Panc1 (cell line): ENCODE measurements around the gene PHACTR2. TPM values are rescaled to one million over a fixed set of nuclear protein-coding genes. Genes with fewer than 3 reads are reported as not detected.

Source experiments
- ATAC-seq: fragments of 200-7000 bp; cut with Tn5 transposase; 2 replicates; pipeline ENCODE4 v1.9.1; 2020; ENCODE audit warnings: mild to moderate bottlenecking, moderate library complexity
- BruUV-seq: library from RNA; stranded (reverse); fragments of 400-500 nt; replicated peaks from 2 replicates; lab custom pipeline; 2021; lab: Mats Ljungman, UMichigan
- CTCF ChIA-PET: fragments of 300-600 bp; sonication (Branson Sonifier 250); formaldehyde crosslinking; loops from one replicate; lab custom pipeline; 2022; ENCODE audit warnings: antibody characterized with exemption; lab: Charles Lee
- POLR2A ChIA-PET: fragments of 300-600 bp; sonication (Branson Sonifier 250); formaldehyde crosslinking; loops from one replicate; lab custom pipeline; 2022; ENCODE audit warnings: antibody characterized with exemption; lab: Charles Lee
- DNase-seq: peaks from one replicate; pipeline ENCODE4 v3.0.0-alpha.2; 2010; ENCODE audit warnings: low read depth, low spot score
- H3K27ac ChIP-seq: 2 replicates; pipeline ENCODE4 v1.5.1; 2011; ENCODE audit warnings: mild to moderate bottlenecking, low read length, inconsistent platforms
- H3K27me3 ChIP-seq: fragments of 200-500 bp; sonication (Bioruptor generic); 2 replicates; pipeline ENCODE4 v1.6.0; 2014; ENCODE audit warnings: low read length, inconsistent platforms; ENCODE audit not compliant: control insufficient read depth, insufficient read depth
- H3K36me3 ChIP-seq: fragments of 200-500 bp; sonication (Bioruptor generic); 2 replicates; pipeline ENCODE4 v1.5.1; 2014; ENCODE audit warnings: inconsistent platforms, mild to moderate bottlenecking, low read length, moderate library complexity; ENCODE audit not compliant: control insufficient read depth, insufficient read depth
- H3K4me1 ChIP-seq: 2 replicates; pipeline ENCODE4 v1.5.1; 2011; ENCODE audit warnings: inconsistent platforms, mild to moderate bottlenecking, low read length, moderate library complexity; ENCODE audit not compliant: control insufficient read depth, insufficient read depth
- H3K4me3 ChIP-seq, 2 experiments: 2 replicates each; pipeline ENCODE4 v1.5.1; 2011 to 2012; ENCODE audit warnings: low read depth in 2 of 2, low read length in 2 of 2, mild to moderate bottlenecking in 2 of 2, inconsistent platforms in 1 of 2, moderate library complexity in 1 of 2
- H3K9me3 ChIP-seq: fragments of 200-500 bp; sonication (Bioruptor generic); 2 replicates; pipeline ENCODE4 v1.5.1; 2014; ENCODE audit warnings: low read depth, mild to moderate bottlenecking, inconsistent platforms, low read length, moderate library complexity; ENCODE audit not compliant: control insufficient read depth, insufficient read depth
- CTCF ChIP-seq: fragments of 450-650 bp; IDR thresholded peaks from 2 replicates; pipeline ENCODE4 v1.5.1; 2017; ENCODE audit warnings: mild to moderate bottlenecking
- POLR2AphosphoS5 ChIP-seq: IDR thresholded peaks from 2 replicates; pipeline ENCODE4 v1.6.1; 2012; ENCODE audit warnings: mild to moderate bottlenecking, low read depth, low read length, moderate library complexity
- REST ChIP-seq, 2 experiments: IDR thresholded peaks; 2 replicates each; pipeline ENCODE4 v1.6.1; 2011 to 2012; ENCODE audit warnings: low read depth in 2 of 2, control low read depth in 1 of 2, low read length in 1 of 2, mild to moderate bottlenecking in 1 of 2, moderate library complexity in 1 of 2; ENCODE audit not compliant: insufficient read depth in 1 of 2
- SIN3A ChIP-seq: IDR thresholded peaks from 2 replicates; pipeline ENCODE4 v1.6.1; 2012; ENCODE audit warnings: low read depth, mild to moderate bottlenecking, low read length, moderate library complexity, borderline replicate concordance; ENCODE audit not compliant: insufficient read depth
- TCF7L2 ChIP-seq: IDR thresholded peaks from 2 replicates; pipeline ENCODE4 v1.6.1; 2011; ENCODE audit warnings: mild to moderate bottlenecking, low read depth, low read length, inconsistent platforms
- in situ Hi-C: cut with HindIII; loops from 2 replicates; pipeline ENCODE4 v1.10.0; 2016; ENCODE audit warnings: low sequenced_read_pairs, low pct_unique_long_range_greater_than_20kb
- intact Hi-C: fragments of 100-400 bp; cut with micrococcal nuclease; formaldehyde crosslinking; loops from one replicate; pipeline ENCODE4 v1.10.0; 2022; ENCODE audit not compliant: unreplicated experiment
- total RNA-seq: library from RNA; stranded (reverse); gene quantifications from one replicate; pipeline ENCODE4 v1.2.1, GENCODE V29; 2021; ENCODE audit not compliant: unreplicated experiment

PHACTR2 gene
- total RNA-seq, 1 experiment from 2014 or later: 59.9 TPM

GRCh38 chr6:143675382-143675900 is 2.3 kb upstream of the PHACTR2 start:
- TF ChIP-seq CTCF (no peak), SIN3A (no peak), POLR2AphosphoS5 (no peak)
- H3K27me3 ChIP-seq: no peaks in the 10 kb centered on the region
- ATAC-seq (no peak), DNase-seq (no peak)
- no peak overlapping the region for H3K4me3 ChIP-seq
- in situ Hi-C loops (no loop called here), intact Hi-C loops (loop anchor here (5.0 kb wide), 2 partner anchors 98 to 167 kb away; partner anchors contain the start of gene LTV1)
- H3K9me3 ChIP-seq: no peaks in the 10 kb centered on the region
- peaks cover 46% of the 10 kb centered on the region for H3K4me1 ChIP-seq
- ChIA-PET POLR2A (interaction anchor here (0.6 kb wide), 1 partner anchor 343 kb away, joined by 3 read pairs; no protein-coding TSS in a partner anchor), CTCF (no interaction called here)
- peaks cover 2% of the 10 kb centered on the region; the same call in 1 of the 2 replicates for H3K36me3 ChIP-seq
- BruUV-seq: no TSS peak
- H3K27ac ChIP-seq: peak overlapping the region; percentile 67; the same call in 1 of the 2 replicates

GRCh38 chr6:143675946-143676345 is 1.8 kb upstream of the PHACTR2 start:
- in situ Hi-C loops: no loop called here

More at GRCh38 chr6:143675946-143676345, 1.8 kb upstream of the PHACTR2 start:
- no peaks in the 10 kb centered on the region for H3K9me3 ChIP-seq
- DNase-seq: no peak
- H3K4me1 ChIP-seq: peaks cover 46% of the 10 kb centered on the region
- POLR2A ChIA-PET: interaction anchor here (0.6 kb wide), 1 partner anchor 343 kb away, joined by 3 read pairs; no protein-coding TSS in a partner anchor
- intact Hi-C loops: loop anchor here (5.0 kb wide), 2 partner anchors 99 to 166 kb away; partner anchors contain the start of gene LTV1
- BruUV-seq: no TSS peak
- H3K27ac ChIP-seq: peak overlapping the region; percentile 59; the same call in 1 of the 2 replicates
- CTCF ChIA-PET: no interaction called here
- H3K4me3 ChIP-seq: no peak overlapping the region
- TF ChIP-seq POLR2AphosphoS5: no peak
- no peak for TF ChIP-seq SIN3A
- no peak for TF ChIP-seq TCF7L2
- no peak for TF ChIP-seq CTCF
- no peak for TF ChIP-seq REST (IDR thresholded peaks at IDR 0.05; ENCODE audit: insufficient read depth in 1 of 2, low read depth in 2 of 2, low read length in 1 of 2)
- ATAC-seq: no peak
- no peaks in the 10 kb centered on the region for H3K27me3 ChIP-seq
- H3K36me3 ChIP-seq: peaks cover 2% of the 10 kb centered on the region; the same call in 1 of the 2 replicates
